HepG2 (cell line): ENCODE data around the gene PDXDC1. TPM values are rescaled to one million over a fixed set of nuclear protein-coding genes. Genes with fewer than 3 reads are reported as not detected.
"Not testable (repeated sequence)": the region's sequence is repeated elsewhere in the genome, so short reads cannot be mapped to it uniquely, and the experiment has no call there.

Source experiments
- AHR ChIP-seq: IDR thresholded peaks from 2 replicates; pipeline ENCODE4 v1.6.1; 2018; ENCODE audit warnings: missing genetic modification reagents, missing compliant biosample characterization
- ATF2 ChIP-seq: sonication (generic); formaldehyde crosslinking; IDR thresholded peaks from 2 replicates; pipeline ENCODE4 v1.4.0; 2020; ENCODE audit warnings: missing genetic modification reagents
- CBX5 ChIP-seq: sonication (generic); formaldehyde crosslinking; IDR thresholded peaks from 2 replicates; pipeline ENCODE4 v1.4.0; 2020; ENCODE audit warnings: missing genetic modification reagents, borderline replicate concordance
- DR1 ChIP-seq: sonication (generic); formaldehyde crosslinking; IDR thresholded peaks from 2 replicates; pipeline ENCODE4 v1.8.0; 2021; ENCODE audit warnings: mild to moderate bottlenecking, missing genetic modification reagents, inconsistent platforms
- ELF3 ChIP-seq: IDR thresholded peaks from 2 replicates; pipeline ENCODE4 v1.6.1; 2016; ENCODE audit warnings: missing genetic modification reagents, missing compliant biosample characterization
- ETV6 ChIP-seq: sonication (generic); formaldehyde crosslinking; conservative IDR thresholded peaks from 2 replicates; pipeline ENCODE4 v1.4.0; 2020; ENCODE audit warnings: missing genetic modification reagents
- GABPB1 ChIP-seq: IDR thresholded peaks from 2 replicates; pipeline ENCODE4 v1.6.1; 2016; ENCODE audit warnings: mild to moderate bottlenecking, missing genetic modification reagents, moderate library complexity, missing compliant biosample characterization
- HMGXB4 ChIP-seq, 2 experiments: sonication (generic) in 1 of 2; formaldehyde crosslinking in 1 of 2; IDR thresholded peaks; 2 replicates each; pipeline versions ENCODE4 v1.4.0 to v1.6.1; 2018 to 2020; ENCODE audit warnings: missing genetic modification reagents in 2 of 2, borderline replicate concordance in 1 of 2, low read depth in 1 of 2, mild to moderate bottlenecking in 1 of 2, missing biosample characterization in 1 of 2
- HNRNPL ChIP-seq: fragments of 200-400 bp; formaldehyde crosslinking; IDR thresholded peaks from 2 replicates; pipeline ENCODE4 v1.6.1; 2017; ENCODE audit warnings: mild to moderate bottlenecking, low read depth, low read length
- HOMEZ ChIP-seq: IDR thresholded peaks from 2 replicates; pipeline ENCODE4 v1.6.1; 2016; ENCODE audit warnings: low read depth
- KDM6A ChIP-seq: IDR thresholded peaks from 2 replicates; pipeline ENCODE4 v1.6.1; 2016; ENCODE audit warnings: low read depth
- KLF6 ChIP-seq: IDR thresholded peaks from 2 replicates; pipeline ENCODE4 v1.8.0; 2016; ENCODE audit warnings: missing biosample characterization, missing genetic modification reagents
- MEIS2 ChIP-seq: sonication (generic); formaldehyde crosslinking; IDR thresholded peaks from 2 replicates; pipeline ENCODE4 v1.9.0; 2021; ENCODE audit warnings: mild to moderate bottlenecking, missing genetic modification reagents
- MIER2 ChIP-seq: IDR thresholded peaks from 2 replicates; pipeline ENCODE4 v1.6.1; 2016; ENCODE audit warnings: missing biosample characterization, missing genetic modification reagents
- MIER3 ChIP-seq: IDR thresholded peaks from 2 replicates; pipeline ENCODE4 v1.6.1; 2016; ENCODE audit warnings: missing compliant biosample characterization, borderline replicate concordance
- MTA1 ChIP-seq: sonication (generic); formaldehyde crosslinking; IDR thresholded peaks from 2 replicates; pipeline ENCODE4 v1.4.0; 2020; ENCODE audit warnings: missing genetic modification reagents, mild to moderate bottlenecking, borderline replicate concordance
- NFYC ChIP-seq: IDR thresholded peaks from 2 replicates; pipeline ENCODE4 v1.6.1; 2016; ENCODE audit warnings: missing genetic modification reagents, missing compliant biosample characterization
- SKI ChIP-seq: fragments of 450-650 bp; IDR thresholded peaks from one replicate; pipeline ENCODE4 v1.6.1; 2018; ENCODE audit warnings: mild to moderate bottlenecking; ENCODE audit not compliant: partially characterized antibody
- SOX13 ChIP-seq, 3 experiments: fragments of 450-650 bp in 1 of 3; sonication (generic) in 1 of 3; formaldehyde crosslinking in 1 of 3; IDR thresholded peaks in 2 of 3; conservative IDR thresholded peaks in 1 of 3; 2 replicates each; pipeline versions ENCODE4 v1.5.0 to v1.6.1; 2016 to 2020; ENCODE audit warnings: antibody characterized with exemption in 1 of 3, mild to moderate bottlenecking in 1 of 3, missing compliant biosample characterization in 1 of 3, missing genetic modification reagents in 1 of 3, moderate library complexity in 1 of 3
- ZFP90 ChIP-seq: sonication (generic); formaldehyde crosslinking; IDR thresholded peaks from 2 replicates; pipeline ENCODE4 v1.8.0; 2022; ENCODE audit warnings: missing genetic modification reagents, mild to moderate bottlenecking, inconsistent platforms, borderline replicate concordance
- ZNF224 ChIP-seq: sonication (generic); formaldehyde crosslinking; IDR thresholded peaks from 2 replicates; pipeline ENCODE4 v1.5.0; 2020; ENCODE audit warnings: mild to moderate bottlenecking, missing genetic modification reagents
- ZNF430 ChIP-seq: sonication (generic); formaldehyde crosslinking; IDR thresholded peaks from 2 replicates; pipeline ENCODE4 v1.9.0; 2021; ENCODE audit warnings: mild to moderate bottlenecking, missing genetic modification reagents
- polyA plus RNA-seq, 8 experiments: library from polyadenylated mRNA; depleted of rRNA in 3 of 8; stranded (reverse) in 7 of 8; unstranded in 1 of 8; fragments of >200 nt; fragmentation: Illumina TruSeq in 4 of 8; extraction: Trizol in 4 of 8; gene quantifications; 2 replicates each; pipeline versions ENCODE4 v1.2.1 to v1.2.3, GENCODE V29; 2011 to 2016; ENCODE audit warnings: low read depth in 4 of 8, missing spikeins in 1 of 8, mixed read lengths in 1 of 8; ENCODE audit not compliant: insufficient read depth in 1 of 8
- total RNA-seq, 5 experiments: library from RNA; depleted of rRNA; stranded (reverse); fragments of >200 nt; fragmentation: Illumina TruSeq; extraction: Trizol; gene quantifications; 2 replicates each; pipeline ENCODE4 v1.2.3, GENCODE V29; 2016; ENCODE audit warnings: low read depth in 1 of 5

Gene PDXDC1
- total and polyA plus RNA-seq, 2 of the 13 experiments (the other 11 are each of a cell fraction or from before 2014, with no cell fraction given), result 133 to 169 TPM

GRCh38 chr16:15154650-15155562 is 180.1 kb downstream of the PDXDC1 start (continued):
- 0 out of 2 replicates have a peak, but pooled peaks have one; percentile 57 for TF ChIP-seq ZFP90 (CRISPR knock-in tag)
- 0 out of 2 replicates have a peak, but pooled peaks have one; percentile 61 for TF ChIP-seq MIER3
- peak; percentile 92 for TF ChIP-seq GABPB1 (CRISPR knock-in tag)
- peak; percentile 34 to 79; a peak in 2 of 4 replicates for TF ChIP-seq HMGXB4 (CRISPR knock-in tag; IDR thresholded peaks at IDR 0.05; ENCODE audit: borderline replicate concordance in 1 of 2, low read depth in 1 of 2)
- peak; percentile 50 for TF ChIP-seq NFYC (CRISPR knock-in tag)
- peak; percentile 84 for TF ChIP-seq HOMEZ (CRISPR knock-in tag)
- peak; percentile 75; the same call in 1 of the 2 replicates for TF ChIP-seq ELF3 (CRISPR knock-in tag)
- peak; percentile 63 for TF ChIP-seq HNRNPL
- TF ChIP-seq SKI, result peak; percentile 50
- 0 out of 2 replicates have a peak, but pooled peaks have one; percentile 48 for TF ChIP-seq DR1 (CRISPR knock-in tag)
- TF ChIP-seq ATF2, result peak; percentile 35; the same call in 1 of the 2 replicates
- TF ChIP-seq AHR (CRISPR knock-in tag), result 0 out of 2 replicates have a peak, but pooled peaks have one; percentile 65
- TF ChIP-seq MIER2, result peak; percentile 67
- TF ChIP-seq ZNF430, result peak; percentile 65; the same call in 1 of the 2 replicates
- not testable (repeated sequence) for TF ChIP-seq SOX13 (IDR thresholded peaks at IDR 0.05)
- TF ChIP-seq SOX13 (CRISPR knock-in tag; conservative IDR thresholded peaks at IDR 0.05 in 1 of 2, IDR thresholded peaks at IDR 0.05 in 1 of 2), result 0 out of 4 replicates have a peak, but pooled peaks of 1 of the 2 experiments have one; percentile 40
- peak; percentile 30; the same call in 1 of the 2 replicates for TF ChIP-seq KLF6
- TF ChIP-seq MEIS2, result peak; percentile 80; the same call in 1 of the 2 replicates
- TF ChIP-seq ZNF224 (CRISPR knock-in tag), result 0 out of 2 replicates have a peak, but pooled peaks have one; percentile 30
- TF ChIP-seq KDM6A (CRISPR knock-in tag), result 0 out of 2 replicates have a peak, but pooled peaks have one; percentile 15
- TF ChIP-seq CBX5 (CRISPR knock-in tag), result peak; percentile 33; the same call in 1 of the 2 replicates
- peak; percentile 45; the same call in 1 of the 2 replicates for TF ChIP-seq ETV6 (CRISPR knock-in tag)
- 0 out of 2 replicates have a peak, but pooled peaks have one; percentile 39 for TF ChIP-seq MTA1
